Liver (tissue), 9 donors: ENCODE results near the gene LCP2. TPM values are rescaled to one million over a fixed set of nuclear protein-coding genes. Genes with fewer than 3 reads are reported as not detected.

Source experiments
- DNase-seq: peaks from one replicate; pipeline ENCODE4 v3.0.0-alpha.2; 2017; ENCODE audit warnings: low spot score
- H3K27ac ChIP-seq, 2 donors: one replicate each; pipeline ENCODE4 v1.7.0; 2013; ENCODE audit warnings: inconsistent platforms in 2 of 2, low read length in 2 of 2, control low read depth in 1 of 2, low read depth in 1 of 2, mild to moderate bottlenecking in 1 of 2
- H3K27me3 ChIP-seq, 4 donors: one replicate each; pipeline versions ENCODE4 v1.6.1 to v1.7.0; 2013; ENCODE audit warnings: low read length in 3 of 4, inconsistent platforms in 1 of 4, mild to moderate bottlenecking in 1 of 4, moderate library complexity in 1 of 4; ENCODE audit not compliant: control insufficient read depth in 4 of 4, insufficient read depth in 4 of 4
- H3K36me3 ChIP-seq, 4 donors: one replicate each; pipeline versions ENCODE4 v1.6.1 to v1.7.0; 2013; ENCODE audit warnings: low read length in 3 of 4, mild to moderate bottlenecking in 3 of 4, low read depth in 1 of 4, moderate library complexity in 1 of 4; ENCODE audit not compliant: control insufficient read depth in 4 of 4, insufficient read depth in 3 of 4
- H3K4me1 ChIP-seq, 4 donors: one replicate each; pipeline versions ENCODE4 v1.6.1 to v1.7.0; 2013; ENCODE audit warnings: low read length in 3 of 4, mild to moderate bottlenecking in 3 of 4, moderate library complexity in 1 of 4; ENCODE audit not compliant: control insufficient read depth in 4 of 4, insufficient read depth in 4 of 4
- H3K4me3 ChIP-seq, 3 donors: one replicate each; pipeline versions ENCODE4 v1.6.1 to v1.7.0; 2013; ENCODE audit warnings: low read length in 3 of 3, control low read depth in 1 of 3, low read depth in 1 of 3, mild to moderate bottlenecking in 1 of 3
- H3K9ac ChIP-seq, 2 donors: one replicate each; pipeline ENCODE4 v1.7.0; 2013; ENCODE audit warnings: low read length in 2 of 2, mild to moderate bottlenecking in 2 of 2, moderate library complexity in 2 of 2, control low read depth in 1 of 2, low read depth in 1 of 2
- H3K9me3 ChIP-seq, 4 donors: one replicate each; pipeline versions ENCODE4 v1.6.1 to v1.7.0; 2013; ENCODE audit warnings: low read length in 3 of 4; ENCODE audit not compliant: control insufficient read depth in 4 of 4
- ATF3 ChIP-seq: IDR thresholded peaks from 2 replicates; pipeline ENCODE4 v1.6.1; 2016; ENCODE audit warnings: antibody characterized with exemption
- EGR1 ChIP-seq, 2 donors: IDR thresholded peaks; 2 replicates each; pipeline ENCODE4 v1.6.1; 2016 to 2018; ENCODE audit warnings: antibody characterized with exemption in 2 of 2, low read depth in 2 of 2
- FOXA1 ChIP-seq: IDR thresholded peaks from 2 replicates; pipeline ENCODE4 v1.6.1; 2016; ENCODE audit warnings: antibody characterized with exemption
- FOXA2 ChIP-seq: IDR thresholded peaks from 2 replicates; pipeline ENCODE4 v1.6.1; 2016; ENCODE audit warnings: antibody characterized with exemption
- GABPA ChIP-seq, 2 donors: IDR thresholded peaks in 1 of 2; conservative IDR thresholded peaks in 1 of 2; 2 replicates each; pipeline ENCODE4 v1.6.1; 2016; ENCODE audit warnings: antibody characterized with exemption in 2 of 2, mild to moderate bottlenecking in 1 of 2, moderate library complexity in 1 of 2
- HNF4A ChIP-seq, 2 donors: conservative IDR thresholded peaks; 2 replicates each; pipeline ENCODE4 v1.6.1; 2016; ENCODE audit warnings: antibody characterized with exemption in 2 of 2, mild to moderate bottlenecking in 2 of 2
- HNF4G ChIP-seq: IDR thresholded peaks from 2 replicates; pipeline ENCODE4 v1.6.1; 2016; ENCODE audit warnings: antibody characterized with exemption
- JUND ChIP-seq, 2 donors: IDR thresholded peaks; 2 replicates each; pipeline ENCODE4 v1.6.1; 2016; ENCODE audit warnings: antibody characterized with exemption in 2 of 2
- MAX ChIP-seq: IDR thresholded peaks from 2 replicates; pipeline ENCODE4 v1.6.1; 2016; ENCODE audit warnings: antibody characterized with exemption
- NR2F2 ChIP-seq: IDR thresholded peaks from 2 replicates; pipeline ENCODE4 v1.6.1; 2016; ENCODE audit warnings: antibody characterized with exemption
- RAD21 ChIP-seq, 2 donors: IDR thresholded peaks; 2 replicates each; pipeline ENCODE4 v1.6.1; 2016; ENCODE audit warnings: antibody characterized with exemption in 2 of 2, mild to moderate bottlenecking in 2 of 2
- RXRA ChIP-seq, 2 donors: IDR thresholded peaks; 2 replicates each; pipeline ENCODE4 v1.6.1; 2017 to 2018; ENCODE audit warnings: antibody characterized with exemption in 2 of 2, mild to moderate bottlenecking in 1 of 2
- SP1 ChIP-seq: IDR thresholded peaks from 2 replicates; pipeline ENCODE4 v1.6.1; 2018; ENCODE audit warnings: antibody characterized with exemption, mild to moderate bottlenecking
- TAF1 ChIP-seq: conservative IDR thresholded peaks from 2 replicates; pipeline ENCODE4 v1.6.1; 2016; ENCODE audit warnings: antibody characterized with exemption, mild to moderate bottlenecking
- YY1 ChIP-seq: IDR thresholded peaks from 2 replicates; pipeline ENCODE4 v1.6.1; 2016; ENCODE audit warnings: antibody characterized with exemption, mild to moderate bottlenecking
- WGBS: extraction: QIAGEN DNeasy Blood & Tissue Kit; methylation state at CpG from one replicate; pipeline ENCODE4 v1.1.7; 2013; 5-methylcytosine and 5-hydroxymethylcytosine counted together
- polyA plus RNA-seq, 2 donors: library from polyadenylated mRNA; stranded (reverse) in 1 of 2; unstranded in 1 of 2; fragments of 200-250 nt in 1 of 2; fragments of >200 nt in 1 of 2; fragmentation: Nextera tagmentation in 1 of 2; extraction: Ambion mirVana in 1 of 2; gene quantifications; one replicate each; pipeline versions ENCODE4 v1.2.1 to v1.2.3, GENCODE V29; 2013 to 2015
- total RNA-seq, 2 donors: library from RNA; depleted of rRNA; stranded (reverse); fragments of >200 nt; gene quantifications; one replicate each; pipeline ENCODE4 v1.2.3, GENCODE V29; 2014
- TF ChIP-seq, protein P1 (sequence below): IDR thresholded peaks from 2 replicates; pipeline ENCODE4 v1.6.1; 2016; ENCODE audit warnings: antibody characterized with exemption
- TF ChIP-seq, protein P2 (sequence below): IDR thresholded peaks from 2 replicates; pipeline ENCODE4 v1.6.1; 2016; ENCODE audit warnings: antibody characterized with exemption, mild to moderate bottlenecking
- donor health status: healthy.
- donor health status: healthy.
- donor health status: healthy.
- donor health status: healthy.
- donor health status: healthy.

The LCP2 gene
- total and polyA plus RNA-seq, 4 donors: 3.6 to 16.3 (median 6.7) TPM

DNA sequence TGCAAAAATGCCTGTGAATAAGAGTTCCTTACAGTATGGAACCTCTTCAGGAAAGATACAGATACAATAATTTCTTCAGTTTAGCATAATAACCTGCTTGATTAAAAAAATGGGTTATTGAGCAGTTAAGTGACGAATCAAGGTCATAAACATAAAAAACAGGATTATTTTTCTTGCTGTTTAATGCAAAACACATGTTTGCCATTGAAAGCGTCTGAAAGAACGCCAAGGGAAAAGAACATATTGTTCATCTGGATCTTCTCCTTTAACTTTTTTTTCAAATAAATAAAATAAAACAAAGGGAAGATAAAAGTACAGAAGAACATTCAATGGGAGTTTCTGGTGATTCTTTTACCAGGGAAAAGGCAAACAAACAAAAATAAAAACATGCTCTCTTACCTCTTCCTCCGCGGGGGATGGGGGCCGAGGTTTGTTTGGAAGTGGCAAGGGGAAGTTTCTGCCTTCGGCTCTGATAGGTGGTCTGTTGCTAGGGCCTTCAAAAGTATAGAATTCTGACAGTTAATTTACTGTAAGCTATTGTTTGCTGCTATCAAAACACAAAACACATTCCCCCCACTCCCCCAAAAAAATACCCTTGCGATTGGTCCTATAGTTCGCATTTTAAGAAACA, 44.7 kb downstream of the LCP2 start (continued):
- TF ChIP-seq RXRA (IDR thresholded peaks at IDR 0.05): no peak

DNA sequence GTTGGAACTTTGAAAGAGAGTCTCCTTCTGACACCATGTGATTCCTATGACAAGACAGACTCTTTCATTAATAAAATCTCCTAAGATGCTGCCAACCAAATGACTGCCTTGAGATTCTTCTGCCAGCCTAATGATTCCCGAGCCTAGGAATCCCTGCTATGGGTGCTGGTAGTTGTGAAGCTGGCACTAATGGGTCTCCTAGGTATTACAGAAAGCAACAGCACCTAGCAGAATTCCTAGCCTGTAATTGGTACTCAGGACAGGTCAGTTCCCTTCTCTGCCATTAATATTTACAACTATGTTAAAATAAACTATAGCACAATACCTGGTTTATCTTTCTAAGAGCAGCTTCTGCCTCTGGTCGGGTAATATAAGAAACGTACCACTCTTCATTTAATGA, 45.5 kb downstream of the LCP2 start:
- Histone ChIP-seq H3K27ac (no peak overlapping the region), H3K4me1 (peaks cover 0 to 3% (median 0%) of the 10 kb centered on the region in 4 donors), H3K36me3 (peaks cover 2 to 30% (median 17%) of the 10 kb centered on the region in 4 donors), H3K9me3 (peaks cover 0 to 2% (median 0%) of the 10 kb centered on the region in 4 donors), H3K27me3 (peaks cover 0 to 6% (median 2%) of the 10 kb centered on the region in 4 donors), H3K9ac (no peak overlapping the region), H3K4me3 (no peak overlapping the region)
- TF ChIP-seq FOXA2: no peak
- TF ChIP-seq EGR1 (IDR thresholded peaks at IDR 0.05; ENCODE audit: low read depth in 2 of 2): no peak
- no peak for TF ChIP-seq HNF4G
- no peak for TF ChIP-seq RAD21 (IDR thresholded peaks at IDR 0.05)
- TF ChIP-seq FOXA1: no peak
- no peak for TF ChIP-seq GABPA (IDR thresholded peaks at IDR 0.05 in 1 of 2, conservative IDR thresholded peaks at IDR 0.05 in 1 of 2)
- no peak for TF ChIP-seq YY1
- 55% methylated on average over 3 of the region's 3 CpGs for WGBS
- DNase-seq: no peak

GRCh38 chr5:170251462-170251861, 46.1 kb downstream of the LCP2 start:
- H3K4me1 ChIP-seq: peaks cover 0 to 3% (median 0%) of the 10 kb centered on the region in 4 donors
- H3K36me3 ChIP-seq: peaks cover 2 to 24% (median 14%) of the 10 kb centered on the region in 4 donors
- H3K4me3 ChIP-seq: no peak overlapping the region
- H3K9ac ChIP-seq: no peak overlapping the region
- TF ChIP-seq, protein P1, sequence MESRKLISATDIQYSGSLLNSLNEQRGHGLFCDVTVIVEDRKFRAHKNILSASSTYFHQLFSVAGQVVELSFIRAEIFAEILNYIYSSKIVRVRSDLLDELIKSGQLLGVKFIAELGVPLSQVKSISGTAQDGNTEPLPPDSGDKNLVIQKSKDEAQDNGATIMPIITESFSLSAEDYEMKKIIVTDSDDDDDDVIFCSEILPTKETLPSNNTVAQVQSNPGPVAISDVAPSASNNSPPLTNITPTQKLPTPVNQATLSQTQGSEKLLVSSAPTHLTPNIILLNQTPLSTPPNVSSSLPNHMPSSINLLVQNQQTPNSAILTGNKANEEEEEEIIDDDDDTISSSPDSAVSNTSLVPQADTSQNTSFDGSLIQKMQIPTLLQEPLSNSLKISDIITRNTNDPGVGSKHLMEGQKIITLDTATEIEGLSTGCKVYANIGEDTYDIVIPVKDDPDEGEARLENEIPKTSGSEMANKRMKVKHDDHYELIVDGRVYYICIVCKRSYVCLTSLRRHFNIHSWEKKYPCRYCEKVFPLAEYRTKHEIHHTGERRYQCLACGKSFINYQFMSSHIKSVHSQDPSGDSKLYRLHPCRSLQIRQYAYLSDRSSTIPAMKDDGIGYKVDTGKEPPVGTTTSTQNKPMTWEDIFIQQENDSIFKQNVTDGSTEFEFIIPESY: no peak
- no peak for TF ChIP-seq HNF4A (conservative IDR thresholded peaks at IDR 0.05)
- no peak for TF ChIP-seq HNF4G
- TF ChIP-seq, protein P2, sequence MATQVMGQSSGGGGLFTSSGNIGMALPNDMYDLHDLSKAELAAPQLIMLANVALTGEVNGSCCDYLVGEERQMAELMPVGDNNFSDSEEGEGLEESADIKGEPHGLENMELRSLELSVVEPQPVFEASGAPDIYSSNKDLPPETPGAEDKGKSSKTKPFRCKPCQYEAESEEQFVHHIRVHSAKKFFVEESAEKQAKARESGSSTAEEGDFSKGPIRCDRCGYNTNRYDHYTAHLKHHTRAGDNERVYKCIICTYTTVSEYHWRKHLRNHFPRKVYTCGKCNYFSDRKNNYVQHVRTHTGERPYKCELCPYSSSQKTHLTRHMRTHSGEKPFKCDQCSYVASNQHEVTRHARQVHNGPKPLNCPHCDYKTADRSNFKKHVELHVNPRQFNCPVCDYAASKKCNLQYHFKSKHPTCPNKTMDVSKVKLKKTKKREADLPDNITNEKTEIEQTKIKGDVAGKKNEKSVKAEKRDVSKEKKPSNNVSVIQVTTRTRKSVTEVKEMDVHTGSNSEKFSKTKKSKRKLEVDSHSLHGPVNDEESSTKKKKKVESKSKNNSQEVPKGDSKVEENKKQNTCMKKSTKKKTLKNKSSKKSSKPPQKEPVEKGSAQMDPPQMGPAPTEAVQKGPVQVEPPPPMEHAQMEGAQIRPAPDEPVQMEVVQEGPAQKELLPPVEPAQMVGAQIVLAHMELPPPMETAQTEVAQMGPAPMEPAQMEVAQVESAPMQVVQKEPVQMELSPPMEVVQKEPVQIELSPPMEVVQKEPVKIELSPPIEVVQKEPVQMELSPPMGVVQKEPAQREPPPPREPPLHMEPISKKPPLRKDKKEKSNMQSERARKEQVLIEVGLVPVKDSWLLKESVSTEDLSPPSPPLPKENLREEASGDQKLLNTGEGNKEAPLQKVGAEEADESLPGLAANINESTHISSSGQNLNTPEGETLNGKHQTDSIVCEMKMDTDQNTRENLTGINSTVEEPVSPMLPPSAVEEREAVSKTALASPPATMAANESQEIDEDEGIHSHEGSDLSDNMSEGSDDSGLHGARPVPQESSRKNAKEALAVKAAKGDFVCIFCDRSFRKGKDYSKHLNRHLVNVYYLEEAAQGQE: no peak
- no peak for TF ChIP-seq NR2F2
- TF ChIP-seq YY1: no peak
- TF ChIP-seq MAX: no peak
- TF ChIP-seq ATF3: no peak
- TF ChIP-seq FOXA1: no peak
- no peak for TF ChIP-seq RAD21 (IDR thresholded peaks at IDR 0.05)
- no peak for TF ChIP-seq SP1
- no peak for TF ChIP-seq EGR1 (IDR thresholded peaks at IDR 0.05; ENCODE audit: low read depth in 2 of 2)
- TF ChIP-seq FOXA2: no peak
- no peak for TF ChIP-seq RXRA (IDR thresholded peaks at IDR 0.05)
- no peak for TF ChIP-seq TAF1
- TF ChIP-seq GABPA (IDR thresholded peaks at IDR 0.05 in 1 of 2, conservative IDR thresholded peaks at IDR 0.05 in 1 of 2): no peak
- no peak for TF ChIP-seq JUND (IDR thresholded peaks at IDR 0.05)
- H3K27ac ChIP-seq: no peak overlapping the region
- peaks cover 0 to 2% (median 0%) of the 10 kb centered on the region in 4 donors for H3K9me3 ChIP-seq
- DNase-seq: no peak
- WGBS: 70% methylated on average over 2 of the region's 2 CpGs
- peaks cover 0 to 6% (median 2%) of the 10 kb centered on the region in 4 donors for H3K27me3 ChIP-seq
